CD14-positive monocyte (primary cell): Measurements from ENCODE around the gene LMTK3. TPM values are rescaled to one million over a fixed set of nuclear protein-coding genes. Genes with fewer than 3 reads are reported as not detected.

Experiments
- DNase-seq, 3 donors: peaks; one replicate each; pipeline ENCODE4 v3.0.0-alpha.2; 2011 to 2022
- H2AFZ ChIP-seq: 2 replicates; pipeline ENCODE4 v1.6.0; 2012; ENCODE audit warnings: mild to moderate bottlenecking, low read depth, low read length, inconsistent platforms; ENCODE audit not compliant: insufficient read depth, poor library complexity, severe bottlenecking
- H3K27ac ChIP-seq, 2 donors: 1 replicate in 1 of 2; 2 replicates in 1 of 2; pipeline ENCODE4 v1.5.1; 2012 to 2013; ENCODE audit warnings: low read length in 2 of 2, control low read depth in 1 of 2, inconsistent platforms in 1 of 2, low read depth in 1 of 2, mild to moderate bottlenecking in 1 of 2
- H3K27me3 ChIP-seq, 2 donors: one replicate each; pipeline versions ENCODE4 v1.6.0 to v1.6.1; 2011 to 2013; ENCODE audit warnings: low read length in 2 of 2; ENCODE audit not compliant: control insufficient read depth in 2 of 2, insufficient read depth in 2 of 2
- H3K36me3 ChIP-seq, 2 donors: replicated peaks in 1 of 2; 1 replicate in 1 of 2; 2 replicates in 1 of 2; pipeline versions ENCODE4 v1.5.1 to v1.6.1; 2012 to 2013; ENCODE audit warnings: low read length in 2 of 2, control low read depth in 1 of 2, inconsistent platforms in 1 of 2, mild to moderate bottlenecking in 1 of 2; ENCODE audit not compliant: insufficient read depth in 2 of 2, control insufficient read depth in 1 of 2
- H3K4me1 ChIP-seq, 2 donors: 1 replicate in 1 of 2; 2 replicates in 1 of 2; pipeline versions ENCODE4 v1.5.1 to v1.6.1; 2012 to 2013; ENCODE audit warnings: low read length in 2 of 2, control low read depth in 1 of 2, inconsistent platforms in 1 of 2, mild to moderate bottlenecking in 1 of 2, moderate library complexity in 1 of 2; ENCODE audit not compliant: insufficient read depth in 2 of 2, control insufficient read depth in 1 of 2
- H3K4me2 ChIP-seq: replicated peaks from 2 replicates; pipeline ENCODE3; 2012; ENCODE audit warnings: low read length, moderate library complexity, mild to moderate bottlenecking; ENCODE audit not compliant: poor library complexity, severe bottlenecking; ENCODE audit errors: extremely low read depth
- H3K4me3 ChIP-seq, 3 experiments: fragments of 200-600 bp in 1 of 3; sonication (generic) in 1 of 3; replicated peaks in 1 of 3; 1 replicate in 2 of 3; 2 replicates in 1 of 3; pipeline ENCODE4 v1.5.1; 2011 to 2013; ENCODE audit warnings: low read length in 3 of 3, mild to moderate bottlenecking in 3 of 3, control low read depth in 2 of 3, low read depth in 2 of 3, inconsistent platforms in 1 of 3, moderate library complexity in 1 of 3
- H3K79me2 ChIP-seq: 2 replicates; pipeline ENCODE4 v1.6.0; 2012; ENCODE audit warnings: mild to moderate bottlenecking, control low read depth, inconsistent platforms, low read length, moderate library complexity; ENCODE audit not compliant: insufficient read depth
- H3K9ac ChIP-seq: 2 replicates; pipeline ENCODE4 v1.6.0; 2017; ENCODE audit warnings: low read length, mild to moderate bottlenecking; ENCODE audit not compliant: insufficient read depth, poor library complexity, severe bottlenecking
- H3K9me3 ChIP-seq, 2 donors: replicated peaks in 1 of 2; 1 replicate in 1 of 2; 2 replicates in 1 of 2; pipeline versions ENCODE4 v1.5.1 to v1.6.1; 2012 to 2013; ENCODE audit warnings: low read length in 2 of 2, control low read depth in 1 of 2; ENCODE audit not compliant: control insufficient read depth in 1 of 2, insufficient read depth in 1 of 2
- H4K20me1 ChIP-seq: 2 replicates; pipeline ENCODE4 v1.6.0; 2012; ENCODE audit warnings: mild to moderate bottlenecking, low read length, control low read depth, moderate library complexity; ENCODE audit not compliant: insufficient read depth
- H3K27ac Mint-ChIP-seq, 7 donors: one replicate each; pipeline ENCODE4 v1.8.0; 2020; ENCODE audit warnings: mild to moderate bottlenecking in 7 of 7, mixed read lengths in 7 of 7, moderate library complexity in 6 of 7, inconsistent platforms in 2 of 7
- H3K27me3 Mint-ChIP-seq, 3 donors: one replicate each; pipeline ENCODE4 v1.8.0; 2021 to 2022; ENCODE audit warnings: low read depth in 3 of 3, mild to moderate bottlenecking in 3 of 3, mixed read lengths in 3 of 3, moderate library complexity in 3 of 3, inconsistent platforms in 1 of 3
- H3K36me3 Mint-ChIP-seq, 2 donors: one replicate each; pipeline ENCODE4 v1.8.0; 2020; ENCODE audit warnings: mixed read lengths in 2 of 2, inconsistent platforms in 1 of 2, mild to moderate bottlenecking in 1 of 2
- H3K4me1 Mint-ChIP-seq: one replicate; pipeline ENCODE4 v1.8.0; 2020; ENCODE audit warnings: mild to moderate bottlenecking, mixed read lengths
- H3K4me3 Mint-ChIP-seq, 2 donors: one replicate each; pipeline ENCODE4 v1.8.0; 2020; ENCODE audit warnings: mild to moderate bottlenecking in 2 of 2, mixed read lengths in 2 of 2, moderate library complexity in 1 of 2
- H3K9me3 Mint-ChIP-seq, 7 donors: one replicate each; pipeline ENCODE4 v1.8.0; 2020 to 2022; ENCODE audit warnings: mixed read lengths in 7 of 7, mild to moderate bottlenecking in 6 of 7, moderate library complexity in 6 of 7, inconsistent platforms in 2 of 7
- CTCF ChIP-seq: fragments of 200-600 bp; IDR thresholded peaks from one replicate; pipeline ENCODE4 v1.8.0; 2022; ENCODE audit warnings: antibody characterized with exemption, mild to moderate bottlenecking
- WGBS: methylation state at CpG from one replicate; pipeline ENCODE4 v1.1.5; 2013; ENCODE audit warnings: missing lambda C conversion rate; ENCODE audit not compliant: insufficient coverage; 5-methylcytosine and 5-hydroxymethylcytosine counted together
- intact Hi-C, 2 donors: fragments of 100-400 bp; cut with micrococcal nuclease; formaldehyde crosslinking; loops; one replicate each; pipeline versions ENCODE4 v1.15.0 to v1.15.1; 2023
- polyA plus RNA-seq, 3 donors: library from polyadenylated mRNA; depleted of rRNA in 1 of 3; unstranded in 2 of 3; stranded (reverse) in 1 of 3; fragments of 300-500 nt in 2 of 3; fragments of >200 nt in 1 of 3; fragmentation: Illumina TruSeq in 2 of 3; gene quantifications; 1 replicate in 2 of 3; 2 replicates in 1 of 3; pipeline ENCODE4 v1.2.3, GENCODE V29; 2012 to 2021

LMTK3 gene
- polyA plus RNA-seq, 3 donors: 0.08 TPM; not detected in 2

- peaks cover 0 to 3% of the 10 kb centered on the region in 2 donors for H3K36me3 Mint-ChIP-seq
- WGBS: 95% methylated on average over 4 of the region's 4 CpGs
- Histone ChIP-seq H3K27me3 (no peaks in the 10 kb centered on the region), H4K20me1 (no peaks in the 10 kb centered on the region), H3K36me3 (no peaks in the 10 kb centered on the region), H3K4me2 (no peak overlapping the region), H3K79me2 (no peaks in the 10 kb centered on the region), H3K4me1 (no peaks in the 10 kb centered on the region), H3K27ac (no peak overlapping the region), H3K4me3 (no peak overlapping the region), H2AFZ (no peak overlapping the region), H3K9me3 (peaks cover 33 to 40% of the 10 kb centered on the region in 2 donors), H3K9ac (no peak overlapping the region)
- no peak overlapping the region for H3K27ac Mint-ChIP-seq
- peaks cover 22 to 52% (median 45%) of the 10 kb centered on the region in 7 donors for H3K9me3 Mint-ChIP-seq
- intact Hi-C loops: no loop called here
- H3K27me3 Mint-ChIP-seq: peaks cover 9 to 14% (median 9%) of the 10 kb centered on the region in 3 donors
- H3K4me1 Mint-ChIP-seq: no peaks in the 10 kb centered on the region
- no peak for TF ChIP-seq CTCF
- H3K4me3 Mint-ChIP-seq: no peak overlapping the region
- no peak for DNase-seq
Observed at GRCh38 chr19:48529156-48529555, 17.5 kb upstream of the LMTK3 start.

GRCh38 chr19:48524732-48525131 is 13.1 kb upstream of the LMTK3 start:
- H3K4me1 Mint-ChIP-seq: no peaks in the 10 kb centered on the region
- no peak for TF ChIP-seq CTCF
- H3K4me1 ChIP-seq: no peaks in the 10 kb centered on the region
- DNase-seq: no peak
- H3K36me3 Mint-ChIP-seq: peaks cover 0 to 3% of the 10 kb centered on the region in 2 donors
- peaks cover 35 to 42% of the 10 kb centered on the region in 2 donors for H3K9me3 ChIP-seq
- intact Hi-C loops: no loop called here
- H3K4me3 ChIP-seq: no peak overlapping the region
- peaks cover 25 to 58% (median 50%) of the 10 kb centered on the region in 7 donors for H3K9me3 Mint-ChIP-seq
- H3K4me2 ChIP-seq: no peak overlapping the region
- no peaks in the 10 kb centered on the region for H4K20me1 ChIP-seq
- H3K9ac ChIP-seq: no peak overlapping the region
- no peak overlapping the region for H3K27ac ChIP-seq
- H3K27ac Mint-ChIP-seq: peak overlapping the region in 1 of 7 donors; percentile 36
- peaks cover 1 to 10% (median 5%) of the 10 kb centered on the region in 3 donors for H3K27me3 Mint-ChIP-seq
- H3K4me3 Mint-ChIP-seq: no peak overlapping the region
- WGBS: 100% methylated on average over 3 of the region's 5 CpGs
- H2AFZ ChIP-seq: no peak overlapping the region
- no peaks in the 10 kb centered on the region for H3K79me2 ChIP-seq
- H3K36me3 ChIP-seq: no peaks in the 10 kb centered on the region
- no peaks in the 10 kb centered on the region for H3K27me3 ChIP-seq
